Left ventricle myocardium inferior (tissue), 1 donor: ENCODE data around the gene AGAP1. TPM values are rescaled to one million over a fixed set of nuclear protein-coding genes. Genes with fewer than 3 reads are reported as not detected.

Source experiments
- DNase-seq: peaks from one replicate; pipeline ENCODE4 v3.0.0-alpha.2; 2020
- H3K27ac ChIP-seq: fragments of 200-600 bp; replicated peaks from 2 replicates; pipeline ENCODE4 v1.8.0; 2021
- H3K27me3 ChIP-seq: fragments of 200-600 bp; 2 replicates; pipeline ENCODE4 v1.8.0; 2021; ENCODE audit warnings: low read depth
- H3K36me3 ChIP-seq: fragments of 200-600 bp; 2 replicates; pipeline ENCODE4 v1.8.0; 2021
- H3K4me1 ChIP-seq: fragments of 200-600 bp; 2 replicates; pipeline ENCODE4 v1.8.0; 2021
- H3K4me3 ChIP-seq: fragments of 200-600 bp; 2 replicates; pipeline ENCODE4 v1.8.0; 2021; ENCODE audit warnings: mild to moderate bottlenecking, moderate library complexity
- H3K9me3 ChIP-seq: fragments of 200-600 bp; replicated peaks from 2 replicates; pipeline ENCODE4 v1.8.0; 2021
- intact Hi-C: fragments of 100-400 bp; cut with micrococcal nuclease; formaldehyde crosslinking; loops from one replicate; pipeline ENCODE4 v1.11.0; 2022
- total RNA-seq: library from RNA; stranded (reverse); fragmentation: NEBNext Ultra II Directional; extraction: Animal tissue kit (Norgen Biotek cat#: 25700); gene quantifications from one replicate; pipeline ENCODE4 v1.2.1, GENCODE V29; 2021
- TF ChIP-seq, protein P1 (sequence below): fragments of 200-600 bp; IDR thresholded peaks from 2 replicates; pipeline ENCODE4 v1.8.0; 2021; ENCODE audit warnings: antibody characterized with exemption, mild to moderate bottlenecking, borderline replicate concordance
- donor health status: DM: no; HTN: yes; CAD: no; lungs with severe emphysema.

Gene AGAP1
- total RNA-seq, 1 donor from 2014 or later = 18.1 TPM

DNA sequence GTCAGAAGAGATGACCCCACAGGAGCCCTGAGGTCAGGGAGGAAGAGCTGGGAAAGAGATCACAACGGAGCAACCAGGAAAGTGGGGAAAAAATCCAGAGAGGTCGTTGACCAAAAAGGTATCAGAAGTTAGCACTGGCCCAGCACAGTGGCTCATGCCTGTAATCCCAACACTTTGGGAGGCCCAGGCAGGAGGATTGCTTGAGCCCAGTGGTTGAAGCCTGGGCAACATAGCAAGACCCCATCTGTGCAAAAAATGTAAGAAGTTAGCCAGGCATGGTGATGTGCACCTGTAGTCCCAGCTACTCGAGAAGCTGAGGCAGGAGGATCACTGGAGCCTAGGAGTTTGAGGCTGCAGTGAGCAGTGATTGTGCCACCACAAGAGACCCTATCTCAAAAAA, 552.9 kb downstream of the AGAP1 start:
- H3K4me3 ChIP-seq = no peak overlapping the region
- peaks cover 24% of the 10 kb centered on the region for H3K36me3 ChIP-seq
- intact Hi-C loops = no loop called here
- no peaks in the 10 kb centered on the region for H3K27me3 ChIP-seq
- H3K4me1 ChIP-seq = no peaks in the 10 kb centered on the region
- TF ChIP-seq, protein P1, sequence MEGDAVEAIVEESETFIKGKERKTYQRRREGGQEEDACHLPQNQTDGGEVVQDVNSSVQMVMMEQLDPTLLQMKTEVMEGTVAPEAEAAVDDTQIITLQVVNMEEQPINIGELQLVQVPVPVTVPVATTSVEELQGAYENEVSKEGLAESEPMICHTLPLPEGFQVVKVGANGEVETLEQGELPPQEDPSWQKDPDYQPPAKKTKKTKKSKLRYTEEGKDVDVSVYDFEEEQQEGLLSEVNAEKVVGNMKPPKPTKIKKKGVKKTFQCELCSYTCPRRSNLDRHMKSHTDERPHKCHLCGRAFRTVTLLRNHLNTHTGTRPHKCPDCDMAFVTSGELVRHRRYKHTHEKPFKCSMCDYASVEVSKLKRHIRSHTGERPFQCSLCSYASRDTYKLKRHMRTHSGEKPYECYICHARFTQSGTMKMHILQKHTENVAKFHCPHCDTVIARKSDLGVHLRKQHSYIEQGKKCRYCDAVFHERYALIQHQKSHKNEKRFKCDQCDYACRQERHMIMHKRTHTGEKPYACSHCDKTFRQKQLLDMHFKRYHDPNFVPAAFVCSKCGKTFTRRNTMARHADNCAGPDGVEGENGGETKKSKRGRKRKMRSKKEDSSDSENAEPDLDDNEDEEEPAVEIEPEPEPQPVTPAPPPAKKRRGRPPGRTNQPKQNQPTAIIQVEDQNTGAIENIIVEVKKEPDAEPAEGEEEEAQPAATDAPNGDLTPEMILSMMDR = no peak
- H3K27ac ChIP-seq = no peak overlapping the region
- no peak for DNase-seq
- H3K9me3 ChIP-seq = no peaks in the 10 kb centered on the region

DNA sequence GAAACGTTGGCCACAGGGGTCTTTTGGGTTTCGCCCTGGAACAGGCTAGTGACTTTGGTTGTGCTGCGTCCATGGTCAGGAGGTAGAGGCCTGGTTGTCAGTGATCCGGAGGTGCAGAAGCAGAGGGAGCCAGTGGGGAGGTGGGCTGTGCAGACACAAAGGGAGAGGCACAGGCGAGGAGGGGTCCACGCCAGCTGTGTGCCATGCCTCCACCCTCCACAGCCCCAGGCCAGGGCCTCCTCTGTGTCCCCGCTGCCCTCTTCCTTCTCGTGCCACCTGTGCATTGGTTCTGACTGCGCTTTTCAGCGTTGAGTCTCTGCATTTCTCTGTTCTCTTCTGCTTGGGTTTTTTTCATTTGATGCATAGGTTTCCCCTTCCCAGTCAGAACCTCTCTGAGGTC, 553.3 kb downstream of the AGAP1 start:
- Histone ChIP-seq H3K27me3 (no peaks in the 10 kb centered on the region), H3K27ac (no peak overlapping the region), H3K4me1 (no peaks in the 10 kb centered on the region), H3K4me3 (no peak overlapping the region), H3K36me3 (peaks cover 22% of the 10 kb centered on the region), H3K9me3 (no peaks in the 10 kb centered on the region)
- intact Hi-C loops = no loop called here
- DNase-seq = no peak
- TF ChIP-seq, protein P1 = no peak

DNA sequence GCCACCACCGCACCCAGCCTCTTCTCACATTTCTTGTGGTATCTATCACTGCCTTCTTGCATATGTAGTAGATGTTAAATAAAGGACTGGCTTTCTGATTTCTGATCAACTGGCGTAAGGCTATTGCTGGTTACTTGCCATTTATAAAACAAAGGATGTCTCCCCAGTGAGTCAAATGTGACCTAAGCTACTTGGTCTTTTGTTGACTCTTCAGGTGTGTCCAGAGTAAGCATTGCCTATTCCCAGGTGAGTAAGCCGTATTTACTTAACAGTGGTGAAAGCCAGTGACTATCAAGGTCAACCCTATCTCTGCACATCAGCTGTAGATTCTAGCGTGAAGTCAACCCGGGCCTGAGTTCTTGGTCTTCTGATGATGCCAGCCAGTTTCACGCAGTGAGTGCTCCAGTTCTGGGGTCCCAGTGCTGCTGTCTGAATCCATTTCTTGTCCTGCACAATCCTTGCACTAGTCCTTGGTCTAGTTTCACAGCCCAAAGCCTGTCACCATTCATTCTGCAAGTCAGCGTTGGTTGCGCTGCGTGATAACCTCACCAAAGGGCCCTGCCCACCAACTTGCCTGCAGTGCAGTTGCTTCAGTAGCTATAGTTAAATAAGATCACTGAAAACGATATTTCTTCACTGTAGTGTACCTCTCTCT, 554.2 kb downstream of the AGAP1 start:
- H3K4me3 ChIP-seq = no peak overlapping the region
- no peak overlapping the region for H3K27ac ChIP-seq
- intact Hi-C loops = no loop called here
- H3K36me3 ChIP-seq = peaks cover 22% of the 10 kb centered on the region
- H3K27me3 ChIP-seq = no peaks in the 10 kb centered on the region
- no peaks in the 10 kb centered on the region for H3K9me3 ChIP-seq
- no peaks in the 10 kb centered on the region for H3K4me1 ChIP-seq
- DNase-seq = no peak
- TF ChIP-seq, protein P1 = no peak

DNA sequence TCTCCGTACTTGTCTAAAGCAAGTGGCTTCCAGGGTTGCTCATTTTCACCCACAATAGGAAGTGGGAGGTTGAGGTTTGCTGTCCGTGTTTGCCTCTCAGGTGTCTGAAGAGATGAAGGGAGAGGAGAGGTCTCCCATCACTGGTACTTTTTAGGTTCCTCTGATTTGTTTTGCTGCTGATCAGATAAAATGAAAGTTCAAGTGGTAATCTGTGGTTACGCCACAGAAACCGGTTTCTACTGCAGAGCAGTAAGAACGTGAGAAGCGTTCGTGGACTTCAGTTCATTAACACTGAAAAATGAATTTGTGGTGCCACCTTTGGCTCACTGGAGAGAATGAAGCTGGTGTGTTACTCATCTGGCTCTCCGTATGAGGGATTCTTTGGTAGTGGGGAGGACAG, 556.1 kb downstream of the AGAP1 start:
- DNase-seq = no peak
- intact Hi-C loops = no loop called here
- TF ChIP-seq, protein P1 = no peak
- Histone ChIP-seq H3K9me3 (no peaks in the 10 kb centered on the region), H3K27me3 (no peaks in the 10 kb centered on the region), H3K27ac (no peak overlapping the region), H3K4me3 (no peak overlapping the region), H3K4me1 (no peaks in the 10 kb centered on the region), H3K36me3 (peaks cover 18% of the 10 kb centered on the region)

DNA sequence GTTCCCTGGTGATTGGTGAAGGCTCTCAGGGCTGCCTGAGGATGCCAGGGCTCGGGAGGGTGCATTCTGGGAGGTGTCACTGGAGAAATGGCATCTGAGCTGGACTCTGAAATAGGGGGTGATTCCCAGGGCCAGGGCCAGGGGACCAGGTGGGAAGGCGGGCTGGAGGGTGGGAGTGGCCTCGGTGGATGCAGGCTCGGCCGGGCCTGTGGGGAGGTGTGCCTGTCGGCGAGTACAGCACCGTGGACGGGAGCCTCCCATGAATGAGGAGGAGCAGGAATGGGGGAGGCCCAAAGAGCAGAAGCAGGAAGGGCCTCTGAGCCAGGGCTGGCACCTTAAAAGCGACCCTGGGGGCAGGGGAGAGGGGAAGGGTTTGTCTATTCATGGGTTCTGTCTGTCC, 557.5 kb downstream of the AGAP1 start:
- Histone ChIP-seq H3K36me3 (peaks cover 18% of the 10 kb centered on the region), H3K27me3 (no peaks in the 10 kb centered on the region), H3K4me3 (no peak overlapping the region), H3K4me1 (no peaks in the 10 kb centered on the region), H3K27ac (no peak overlapping the region), H3K9me3 (no peaks in the 10 kb centered on the region)
- DNase-seq = no peak
- TF ChIP-seq, protein P1 = no peak
- intact Hi-C loops = no loop called here

DNA sequence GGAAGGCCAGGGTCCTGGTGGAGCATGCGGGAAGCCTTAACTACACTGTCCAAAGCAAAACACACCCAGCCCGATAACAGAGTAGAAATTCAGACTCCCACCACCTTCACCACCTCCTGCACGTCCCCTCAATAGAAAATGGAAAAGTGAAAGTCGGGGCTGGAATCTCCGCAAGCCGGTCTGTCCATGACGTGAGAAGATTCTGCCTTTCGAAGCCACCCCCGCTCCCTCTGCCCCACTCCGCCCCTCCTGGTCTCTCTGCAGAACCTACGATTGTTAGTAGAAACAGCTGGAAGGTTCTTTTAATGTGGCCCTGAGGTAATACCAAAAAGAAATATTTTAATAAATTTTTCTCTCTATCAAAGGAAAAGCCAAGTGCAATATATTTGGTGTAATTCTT, 558.0 kb downstream of the AGAP1 start:
- no peak for DNase-seq
- H3K4me3 ChIP-seq = no peak overlapping the region
- H3K27ac ChIP-seq = no peak overlapping the region
- H3K27me3 ChIP-seq = no peaks in the 10 kb centered on the region
- TF ChIP-seq, protein P1 = no peak
- H3K9me3 ChIP-seq = no peaks in the 10 kb centered on the region
- H3K4me1 ChIP-seq = no peaks in the 10 kb centered on the region
- peaks cover 18% of the 10 kb centered on the region for H3K36me3 ChIP-seq
- intact Hi-C loops = no loop called here
